GM23338 (cell line): ENCODE data around the gene GSTA2. TPM values are rescaled to one million over a fixed set of nuclear protein-coding genes. Genes with fewer than 3 reads are reported as not detected.

Experiments
- ATAC-seq: fragments of 200-7000 bp; cut with Tn5 transposase; 3 replicates; pipeline ENCODE4 v1.9.1; 2020
- DNase-seq: peaks from one replicate; pipeline ENCODE4 v3.0.0-alpha.2; 2015; ENCODE audit warnings: low spot score
- H2AFZ ChIP-seq: fragments of 200-600 bp; sonication (generic); 2 replicates; pipeline ENCODE4 v1.8.0; 2016; ENCODE audit warnings: antibody characterized with exemption, mild to moderate bottlenecking, moderate library complexity
- H3F3A ChIP-seq: fragments of 200-600 bp; sonication (generic); replicated peaks from 2 replicates; pipeline ENCODE4 v1.8.0; 2017; ENCODE audit warnings: antibody characterized with exemption, mixed run types, low read depth
- H3K27ac ChIP-seq: fragments of 200-600 bp; sonication (generic); 2 replicates; pipeline ENCODE4 v1.6.1; 2016; ENCODE audit warnings: low read depth
- H3K27me3 ChIP-seq: fragments of 200-600 bp; sonication (generic); 2 replicates; pipeline ENCODE4 v1.8.0; 2016; ENCODE audit warnings: mild to moderate bottlenecking, mixed run types, moderate library complexity; ENCODE audit not compliant: insufficient read depth
- H3K36me3 ChIP-seq: fragments of 200-600 bp; sonication (generic); 2 replicates; pipeline ENCODE4 v1.8.0; 2016; ENCODE audit warnings: mild to moderate bottlenecking; ENCODE audit not compliant: insufficient read depth
- H3K4me1 ChIP-seq: fragments of 200-600 bp; sonication (generic); 2 replicates; pipeline ENCODE4 v1.8.0; 2016; ENCODE audit warnings: mild to moderate bottlenecking, moderate library complexity; ENCODE audit not compliant: insufficient read depth
- H3K4me2 ChIP-seq: fragments of 200-600 bp; sonication (generic); 2 replicates; pipeline ENCODE4 v1.7.1; 2017; ENCODE audit warnings: mixed run types
- H3K4me3 ChIP-seq: fragments of 200-600 bp; sonication (generic); 2 replicates; pipeline ENCODE4 v1.6.1; 2016; ENCODE audit warnings: mixed run types
- H3K79me2 ChIP-seq: fragments of 200-600 bp; sonication (generic); replicated peaks from 2 replicates; pipeline ENCODE4 v1.8.0; 2017; ENCODE audit warnings: mild to moderate bottlenecking; ENCODE audit not compliant: insufficient read depth
- H3K9me2 ChIP-seq: fragments of 200-600 bp; sonication (generic); 2 replicates; pipeline ENCODE4 v1.8.0; 2017; ENCODE audit not compliant: insufficient read depth
- H4K20me1 ChIP-seq: fragments of 200-600 bp; sonication (generic); replicated peaks from 2 replicates; pipeline ENCODE4 v1.8.0; 2017; ENCODE audit warnings: mild to moderate bottlenecking; ENCODE audit not compliant: insufficient read depth
- H3K27ac Mint-ChIP-seq: 2 replicates; pipeline ENCODE4 v1.8.0; 2020; ENCODE audit warnings: inconsistent platforms, mild to moderate bottlenecking, moderate library complexity, mixed read lengths
- H3K27me3 Mint-ChIP-seq: 3 replicates; pipeline ENCODE4 v1.8.0; 2022; ENCODE audit warnings: low read depth, mild to moderate bottlenecking, moderate library complexity, mixed read lengths, inconsistent platforms; ENCODE audit not compliant: insufficient read depth, poor library complexity
- H3K36me3 Mint-ChIP-seq: 3 replicates; pipeline ENCODE4 v1.8.0; 2021; ENCODE audit warnings: low read depth, mild to moderate bottlenecking, inconsistent platforms, moderate library complexity, mixed read lengths
- H3K4me1 Mint-ChIP-seq: 3 replicates; pipeline ENCODE4 v1.8.0; 2020; ENCODE audit warnings: mild to moderate bottlenecking, inconsistent platforms, mixed read lengths
- H3K4me3 Mint-ChIP-seq: 3 replicates; pipeline ENCODE4 v1.8.0; 2021; ENCODE audit warnings: moderate library complexity, mild to moderate bottlenecking, inconsistent platforms, mixed read lengths
- H3K9me3 Mint-ChIP-seq: 3 replicates; pipeline ENCODE4 v1.8.0; 2020; ENCODE audit warnings: moderate library complexity, mild to moderate bottlenecking, inconsistent platforms, mixed read lengths
- CREB1 ChIP-seq: fragments of 250-450 bp; sonication (Bioruptor Pico); IDR thresholded peaks from 2 replicates; pipeline ENCODE4 v1.5.0; 2020; ENCODE audit warnings: low read depth, mild to moderate bottlenecking, moderate library complexity
- CTCF ChIP-seq, 2 experiments: fragments of 200-600 bp in 1 of 2; sonication (generic) in 1 of 2; conservative IDR thresholded peaks; 2 replicates each; pipeline versions ENCODE4 v1.5.1 to v1.6.1; 2016 to 2017; ENCODE audit warnings: antibody characterized with exemption in 2 of 2, low read depth in 2 of 2, mild to moderate bottlenecking in 2 of 2, moderate library complexity in 1 of 2
- EZH2 ChIP-seq: fragments of 200-600 bp; sonication (generic); IDR thresholded peaks from one replicate; pipeline ENCODE4 v1.8.0; 2017; ENCODE audit warnings: antibody characterized with exemption, mild to moderate bottlenecking, low read depth; ENCODE audit not compliant: unreplicated experiment
- EZH2phosphoT487 ChIP-seq: fragments of 200-600 bp; sonication (generic); IDR thresholded peaks from one replicate; pipeline ENCODE4 v1.8.1; 2018; ENCODE audit warnings: antibody characterized with exemption; ENCODE audit not compliant: unreplicated experiment
- JUNB ChIP-seq: IDR thresholded peaks from one replicate; pipeline ENCODE4 v1.6.1; 2016; ENCODE audit warnings: antibody characterized with exemption; ENCODE audit not compliant: unreplicated experiment
- NANOG ChIP-seq: IDR thresholded peaks from 2 replicates; pipeline ENCODE4 v1.6.1; 2016; ENCODE audit warnings: antibody characterized with exemption, borderline replicate concordance
- POLR2AphosphoS5 ChIP-seq: IDR thresholded peaks from 2 replicates; pipeline ENCODE4 v1.6.1; 2016; ENCODE audit warnings: antibody characterized with exemption, low read depth
- STAT1 ChIP-seq: IDR thresholded peaks from one replicate; pipeline ENCODE4 v1.6.1; 2016; ENCODE audit warnings: antibody characterized with exemption; ENCODE audit not compliant: unreplicated experiment
- ZNF114 ChIP-seq: fragments of 250-450 bp; sonication (Bioruptor Pico); IDR thresholded peaks from 2 replicates; pipeline ENCODE4 v1.5.0; 2020; ENCODE audit warnings: mild to moderate bottlenecking, moderate library complexity
- ZNF331 ChIP-seq: fragments of 250-450 bp; sonication (Bioruptor Pico); IDR thresholded peaks from 2 replicates; pipeline ENCODE4 v1.5.0; 2020; ENCODE audit warnings: low read depth, mild to moderate bottlenecking, moderate library complexity
- polyA plus RNA-seq: library from polyadenylated mRNA; unstranded; fragments of >200 nt; fragmentation: Nextera tagmentation; extraction: Ambion mirVana; gene quantifications from 2 replicates; pipeline ENCODE4 v1.2.1, GENCODE V29; 2016
- total RNA-seq: library from RNA; depleted of rRNA; stranded (reverse); fragments of >200 nt; shearing (Covaris generic); gene quantifications from 2 replicates; pipeline ENCODE4 v1.2.3, GENCODE V29; 2014
- TF ChIP-seq, protein P1 (sequence below): fragments of 250-450 bp; sonication (Bioruptor Pico); IDR thresholded peaks from 2 replicates; pipeline ENCODE4 v1.5.0; 2020; ENCODE audit warnings: mild to moderate bottlenecking, moderate library complexity
- TF ChIP-seq, protein P2 (sequence below): IDR thresholded peaks from 2 replicates; pipeline ENCODE4 v1.6.1; 2016; ENCODE audit warnings: antibody characterized with exemption
- TF ChIP-seq, protein P3 (sequence below): IDR thresholded peaks from one replicate; pipeline ENCODE4 v1.6.1; 2018; ENCODE audit warnings: antibody characterized with exemption; ENCODE audit not compliant: unreplicated experiment

Gene GSTA2
- total and polyA plus RNA-seq, 2 experiments from 2014 or later: not detected

DNA sequence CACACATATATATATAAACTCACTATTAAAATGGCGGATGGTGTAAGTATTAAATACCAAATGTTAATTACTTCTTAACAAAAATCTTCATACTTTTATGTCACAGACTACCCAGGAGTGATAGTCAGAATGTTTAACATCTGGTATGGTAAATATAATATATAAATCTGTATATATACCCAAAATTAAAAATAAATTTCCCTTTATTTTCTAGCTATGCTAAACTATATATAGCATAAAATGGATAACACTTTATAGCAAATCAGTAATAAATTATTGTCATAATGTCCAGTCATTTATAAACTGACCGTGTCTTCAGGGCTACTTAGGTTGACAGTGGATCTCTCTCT, 37.1 kb downstream of the GSTA2 start:
- ATAC-seq (no peak), DNase-seq (no peak)
- H3K36me3 ChIP-seq: no peaks in the 10 kb centered on the region
- H3K36me3 Mint-ChIP-seq: no peaks in the 10 kb centered on the region
- H3K4me1 Mint-ChIP-seq: peaks cover 26% of the 10 kb centered on the region
- no peak overlapping the region for H3K4me3 ChIP-seq
- TF ChIP-seq, protein P1, sequence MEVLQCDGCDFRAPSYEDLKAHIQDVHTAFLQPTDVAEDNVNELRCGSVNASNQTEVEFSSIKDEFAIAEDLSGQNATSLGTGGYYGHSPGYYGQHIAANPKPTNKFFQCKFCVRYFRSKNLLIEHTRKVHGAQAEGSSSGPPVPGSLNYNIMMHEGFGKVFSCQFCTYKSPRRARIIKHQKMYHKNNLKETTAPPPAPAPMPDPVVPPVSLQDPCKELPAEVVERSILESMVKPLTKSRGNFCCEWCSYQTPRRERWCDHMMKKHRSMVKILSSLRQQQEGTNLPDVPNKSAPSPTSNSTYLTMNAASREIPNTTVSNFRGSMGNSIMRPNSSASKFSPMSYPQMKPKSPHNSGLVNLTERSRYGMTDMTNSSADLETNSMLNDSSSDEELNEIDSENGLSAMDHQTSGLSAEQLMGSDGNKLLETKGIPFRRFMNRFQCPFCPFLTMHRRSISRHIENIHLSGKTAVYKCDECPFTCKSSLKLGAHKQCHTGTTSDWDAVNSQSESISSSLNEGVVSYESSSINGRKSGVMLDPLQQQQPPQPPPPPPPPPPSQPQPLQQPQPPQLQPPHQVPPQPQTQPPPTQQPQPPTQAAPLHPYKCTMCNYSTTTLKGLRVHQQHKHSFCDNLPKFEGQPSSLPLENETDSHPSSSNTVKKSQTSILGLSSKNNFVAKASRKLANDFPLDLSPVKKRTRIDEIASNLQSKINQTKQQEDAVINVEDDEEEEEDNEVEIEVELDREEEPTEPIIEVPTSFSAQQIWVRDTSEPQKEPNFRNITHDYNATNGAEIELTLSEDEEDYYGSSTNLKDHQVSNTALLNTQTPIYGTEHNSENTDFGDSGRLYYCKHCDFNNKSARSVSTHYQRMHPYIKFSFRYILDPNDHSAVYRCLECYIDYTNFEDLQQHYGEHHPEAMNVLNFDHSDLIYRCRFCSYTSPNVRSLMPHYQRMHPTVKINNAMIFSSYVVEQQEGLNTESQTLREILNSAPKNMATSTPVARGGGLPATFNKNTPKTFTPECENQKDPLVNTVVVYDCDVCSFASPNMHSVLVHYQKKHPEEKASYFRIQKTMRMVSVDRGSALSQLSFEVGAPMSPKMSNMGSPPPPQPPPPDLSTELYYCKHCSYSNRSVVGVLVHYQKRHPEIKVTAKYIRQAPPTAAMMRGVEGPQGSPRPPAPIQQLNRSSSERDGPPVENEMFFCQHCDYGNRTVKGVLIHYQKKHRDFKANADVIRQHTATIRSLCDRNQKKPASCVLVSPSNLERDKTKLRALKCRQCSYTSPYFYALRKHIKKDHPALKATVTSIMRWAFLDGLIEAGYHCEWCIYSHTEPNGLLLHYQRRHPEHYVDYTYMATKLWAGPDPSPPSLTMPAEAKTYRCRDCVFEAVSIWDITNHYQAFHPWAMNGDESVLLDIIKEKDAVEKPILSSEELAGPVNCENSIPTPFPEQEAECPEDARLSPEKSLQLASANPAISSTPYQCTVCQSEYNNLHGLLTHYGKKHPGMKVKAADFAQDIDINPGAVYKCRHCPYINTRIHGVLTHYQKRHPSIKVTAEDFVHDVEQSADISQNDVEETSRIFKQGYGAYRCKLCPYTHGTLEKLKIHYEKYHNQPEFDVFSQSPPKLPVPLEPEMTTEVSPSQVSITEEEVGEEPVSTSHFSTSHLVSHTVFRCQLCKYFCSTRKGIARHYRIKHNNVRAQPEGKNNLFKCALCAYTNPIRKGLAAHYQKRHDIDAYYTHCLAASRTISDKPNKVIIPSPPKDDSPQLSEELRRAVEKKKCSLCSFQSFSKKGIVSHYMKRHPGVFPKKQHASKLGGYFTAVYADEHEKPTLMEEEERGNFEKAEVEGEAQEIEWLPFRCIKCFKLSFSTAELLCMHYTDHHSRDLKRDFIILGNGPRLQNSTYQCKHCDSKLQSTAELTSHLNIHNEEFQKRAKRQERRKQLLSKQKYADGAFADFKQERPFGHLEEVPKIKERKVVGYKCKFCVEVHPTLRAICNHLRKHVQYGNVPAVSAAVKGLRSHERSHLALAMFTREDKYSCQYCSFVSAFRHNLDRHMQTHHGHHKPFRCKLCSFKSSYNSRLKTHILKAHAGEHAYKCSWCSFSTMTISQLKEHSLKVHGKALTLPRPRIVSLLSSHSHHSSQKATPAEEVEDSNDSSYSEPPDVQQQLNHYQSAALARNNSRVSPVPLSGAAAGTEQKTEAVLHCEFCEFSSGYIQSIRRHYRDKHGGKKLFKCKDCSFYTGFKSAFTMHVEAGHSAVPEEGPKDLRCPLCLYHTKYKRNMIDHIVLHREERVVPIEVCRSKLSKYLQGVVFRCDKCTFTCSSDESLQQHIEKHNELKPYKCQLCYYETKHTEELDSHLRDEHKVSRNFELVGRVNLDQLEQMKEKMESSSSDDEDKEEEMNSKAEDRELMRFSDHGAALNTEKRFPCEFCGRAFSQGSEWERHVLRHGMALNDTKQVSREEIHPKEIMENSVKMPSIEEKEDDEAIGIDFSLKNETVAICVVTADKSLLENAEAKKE: no peak
- no peak for TF ChIP-seq CTCF (conservative IDR thresholded peaks at IDR 0.05; ENCODE audit: low read depth in 2 of 2)
- TF ChIP-seq NANOG: no peak
- TF ChIP-seq POLR2AphosphoS5: no peak
- TF ChIP-seq STAT1: no peak
- TF ChIP-seq CREB1 (CRISPR knock-in tag): no peak
- no peak for TF ChIP-seq JUNB
- no peak for TF ChIP-seq ZNF331 (CRISPR knock-in tag)
- TF ChIP-seq, protein P2, sequence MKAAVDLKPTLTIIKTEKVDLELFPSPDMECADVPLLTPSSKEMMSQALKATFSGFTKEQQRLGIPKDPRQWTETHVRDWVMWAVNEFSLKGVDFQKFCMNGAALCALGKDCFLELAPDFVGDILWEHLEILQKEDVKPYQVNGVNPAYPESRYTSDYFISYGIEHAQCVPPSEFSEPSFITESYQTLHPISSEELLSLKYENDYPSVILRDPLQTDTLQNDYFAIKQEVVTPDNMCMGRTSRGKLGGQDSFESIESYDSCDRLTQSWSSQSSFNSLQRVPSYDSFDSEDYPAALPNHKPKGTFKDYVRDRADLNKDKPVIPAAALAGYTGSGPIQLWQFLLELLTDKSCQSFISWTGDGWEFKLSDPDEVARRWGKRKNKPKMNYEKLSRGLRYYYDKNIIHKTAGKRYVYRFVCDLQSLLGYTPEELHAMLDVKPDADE: no peak
- no peak for TF ChIP-seq EZH2phosphoT487
- no peak for TF ChIP-seq ZNF114 (CRISPR knock-in tag)
- no peak for TF ChIP-seq EZH2
- TF ChIP-seq, protein P3, sequence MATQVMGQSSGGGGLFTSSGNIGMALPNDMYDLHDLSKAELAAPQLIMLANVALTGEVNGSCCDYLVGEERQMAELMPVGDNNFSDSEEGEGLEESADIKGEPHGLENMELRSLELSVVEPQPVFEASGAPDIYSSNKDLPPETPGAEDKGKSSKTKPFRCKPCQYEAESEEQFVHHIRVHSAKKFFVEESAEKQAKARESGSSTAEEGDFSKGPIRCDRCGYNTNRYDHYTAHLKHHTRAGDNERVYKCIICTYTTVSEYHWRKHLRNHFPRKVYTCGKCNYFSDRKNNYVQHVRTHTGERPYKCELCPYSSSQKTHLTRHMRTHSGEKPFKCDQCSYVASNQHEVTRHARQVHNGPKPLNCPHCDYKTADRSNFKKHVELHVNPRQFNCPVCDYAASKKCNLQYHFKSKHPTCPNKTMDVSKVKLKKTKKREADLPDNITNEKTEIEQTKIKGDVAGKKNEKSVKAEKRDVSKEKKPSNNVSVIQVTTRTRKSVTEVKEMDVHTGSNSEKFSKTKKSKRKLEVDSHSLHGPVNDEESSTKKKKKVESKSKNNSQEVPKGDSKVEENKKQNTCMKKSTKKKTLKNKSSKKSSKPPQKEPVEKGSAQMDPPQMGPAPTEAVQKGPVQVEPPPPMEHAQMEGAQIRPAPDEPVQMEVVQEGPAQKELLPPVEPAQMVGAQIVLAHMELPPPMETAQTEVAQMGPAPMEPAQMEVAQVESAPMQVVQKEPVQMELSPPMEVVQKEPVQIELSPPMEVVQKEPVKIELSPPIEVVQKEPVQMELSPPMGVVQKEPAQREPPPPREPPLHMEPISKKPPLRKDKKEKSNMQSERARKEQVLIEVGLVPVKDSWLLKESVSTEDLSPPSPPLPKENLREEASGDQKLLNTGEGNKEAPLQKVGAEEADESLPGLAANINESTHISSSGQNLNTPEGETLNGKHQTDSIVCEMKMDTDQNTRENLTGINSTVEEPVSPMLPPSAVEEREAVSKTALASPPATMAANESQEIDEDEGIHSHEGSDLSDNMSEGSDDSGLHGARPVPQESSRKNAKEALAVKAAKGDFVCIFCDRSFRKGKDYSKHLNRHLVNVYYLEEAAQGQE: no peak
- peaks cover 7% of the 10 kb centered on the region for H3K4me1 ChIP-seq
- H3K27ac Mint-ChIP-seq: no peak overlapping the region
- H3K4me3 Mint-ChIP-seq: no peak overlapping the region
- H3K27me3 ChIP-seq: no peaks in the 10 kb centered on the region
- no peak overlapping the region for H3K27ac ChIP-seq
- H4K20me1 ChIP-seq: no peaks in the 10 kb centered on the region
- no peak overlapping the region for H3K4me2 ChIP-seq
- peaks cover 16% of the 10 kb centered on the region for H3K9me2 ChIP-seq
- H3F3A ChIP-seq: no peaks in the 10 kb centered on the region
- peak overlapping the region; percentile 74 for H2AFZ ChIP-seq
- H3K27me3 Mint-ChIP-seq: peaks cover 6% of the 10 kb centered on the region
- H3K79me2 ChIP-seq: no peaks in the 10 kb centered on the region
- H3K9me3 Mint-ChIP-seq: no peaks in the 10 kb centered on the region
